Endodermal cell (in vitro differentiated cells): ENCODE results near the gene DBNL. TPM values are rescaled to one million over a fixed set of nuclear protein-coding genes. Genes with fewer than 3 reads are reported as not detected.

Experiments used
- DNase-seq: peaks from one replicate; pipeline ENCODE4 v3.0.0-alpha.2; 2017
- H3K27ac ChIP-seq: 2 replicates; pipeline ENCODE4 v1.5.1; 2013; ENCODE audit warnings: mild to moderate bottlenecking, low read depth, low read length, moderate library complexity
- H3K27me3 ChIP-seq: 2 replicates; pipeline ENCODE4 v1.6.1; 2013; ENCODE audit warnings: mild to moderate bottlenecking, low read length, moderate library complexity; ENCODE audit not compliant: insufficient read depth, control insufficient read depth, poor library complexity, severe bottlenecking
- H3K36me3 ChIP-seq: 2 replicates; pipeline ENCODE4 v1.7.0; 2013; ENCODE audit warnings: mild to moderate bottlenecking, low read length, moderate library complexity; ENCODE audit not compliant: control insufficient read depth, insufficient read depth
- H3K4me1 ChIP-seq: one replicate; pipeline ENCODE4 v1.7.0; 2013; ENCODE audit warnings: low read length; ENCODE audit not compliant: control insufficient read depth, insufficient read depth
- H3K4me3 ChIP-seq: 2 replicates; pipeline ENCODE4 v1.5.1; 2013; ENCODE audit warnings: mild to moderate bottlenecking, low read length, moderate library complexity
- H3K9ac ChIP-seq: 2 replicates; pipeline ENCODE4 v1.6.1; 2013; ENCODE audit warnings: mild to moderate bottlenecking, low read length, moderate library complexity; ENCODE audit not compliant: poor library complexity, severe bottlenecking; ENCODE audit errors: extremely low read depth
- H3K9me3 ChIP-seq: 2 replicates; pipeline ENCODE4 v1.6.1; 2013; ENCODE audit warnings: mild to moderate bottlenecking, low read length, moderate library complexity; ENCODE audit not compliant: control insufficient read depth
- H3K27ac Mint-ChIP-seq: 2 replicates; pipeline ENCODE4 v1.8.0; 2020; ENCODE audit warnings: mixed read lengths
- H3K27me3 Mint-ChIP-seq: 2 replicates; pipeline ENCODE4 v1.8.0; 2021; ENCODE audit warnings: mild to moderate bottlenecking, mixed read lengths; ENCODE audit not compliant: insufficient read depth
- H3K36me3 Mint-ChIP-seq: 2 replicates; pipeline ENCODE4 v1.8.0; 2020; ENCODE audit warnings: low read depth, mixed read lengths
- H3K4me1 Mint-ChIP-seq: 2 replicates; pipeline ENCODE4 v1.8.0; 2020; ENCODE audit warnings: mixed read lengths
- H3K4me3 Mint-ChIP-seq: 2 replicates; pipeline ENCODE4 v1.8.0; 2020; ENCODE audit warnings: mild to moderate bottlenecking, moderate library complexity, mixed read lengths
- H3K9me3 Mint-ChIP-seq: 2 replicates; pipeline ENCODE4 v1.8.0; 2020; ENCODE audit warnings: mild to moderate bottlenecking, mixed read lengths
- CTCF ChIP-seq: fragments of 200-600 bp; sonication (generic); conservative IDR thresholded peaks from 2 replicates; pipeline ENCODE4 v1.5.0; 2021; ENCODE audit warnings: antibody characterized with exemption, mild to moderate bottlenecking
- WGBS, 2 experiments: methylation state at CpG; one replicate each; pipeline versions ENCODE4 v1.1.5 to v1.1.7; 2013; ENCODE audit warnings: missing lambda C conversion rate in 2 of 2, mixed read lengths in 1 of 2; ENCODE audit not compliant: insufficient coverage in 1 of 2, insufficient read length in 1 of 2; 5-methylcytosine and 5-hydroxymethylcytosine counted together
- microRNA-seq: library from miRNA; unstranded; fragments of <30 nt; microRNA quantifications from one replicate; pipeline ENCODE4 v1.2.0, GENCODE V29; 2020; ENCODE audit warnings: borderline microRNAs expressed
- total RNA-seq, 2 donors: library from RNA; stranded (reverse); fragmentation: NEBNext Ultra II Directional in 1 of 2; extraction: Animal tissue kit (Norgen Biotek cat#: 25700) in 1 of 2; gene quantifications; 2 replicates in 1 of 2; 3 replicates in 1 of 2; pipeline ENCODE4 v1.2.1, GENCODE V29; 2021

The DBNL gene
- total RNA-seq, 2 donors from 2014 or later = 47.0 to 50.9 TPM

- Mint-ChIP-seq H3K4me3 (no peak overlapping the region), H3K27me3 (no peaks in the 10 kb centered on the region), H3K36me3 (peaks cover 40% of the 10 kb centered on the region), H3K27ac (no peak overlapping the region), H3K4me1 (no peaks in the 10 kb centered on the region), H3K9me3 (no peaks in the 10 kb centered on the region)
- H3K36me3 ChIP-seq = no peaks in the 10 kb centered on the region
- H3K4me3 ChIP-seq = no peak overlapping the region
- H3K4me1 ChIP-seq = no peaks in the 10 kb centered on the region
- H3K9me3 ChIP-seq = no peaks in the 10 kb centered on the region
- no peak overlapping the region for H3K9ac ChIP-seq
- no peak for DNase-seq
- no peaks in the 10 kb centered on the region for H3K27me3 ChIP-seq
- TF ChIP-seq CTCF = no peak
- no peak overlapping the region for H3K27ac ChIP-seq
- 89 to 90% methylated on average over 16 to 27 of the region's 27 CpGs for WGBS, 2 experiments
These were observed 66.5 kb downstream of the DBNL start for GRCh38 chr7:44110719-44111635.

Small RNA genes lying within 50 kb of the gene (microRNA-seq; reads per million reads assigned to microRNA genes)
- gene MIR6837 (not detected), gene MIR6838 (not detected)

Other genes starting within 250 kb of the DBNL start
- 10 to 100 TPM; 86.5 to 91.0 TPM for gene MRPS24, start 175.2 kb upstream of the DBNL start, total RNA-seq
- 10 to 100 TPM; 23.2 to 23.8 TPM for gene URGCP, start 138.1 kb upstream of the DBNL start, total RNA-seq
- gene UBE2D4, start 118.3 kb upstream of the DBNL start, total RNA-seq = 10 to 100 TPM in 1 of 2 donors, 1 to 10 TPM in 1; 10.0 to 10.7 TPM
- gene SPDYE1, start 46.8 kb upstream of the DBNL start, total RNA-seq = under 1 TPM in 1 of 2 donors, not detected in 1; 0.15 TPM
- 1 to 10 TPM; 1.2 to 1.3 TPM for gene PGAM2, start 20.9 kb downstream of the DBNL start, total RNA-seq
- gene POLM, start 37.8 kb downstream of the DBNL start, total RNA-seq = 10 to 100 TPM; 23.6 to 27.0 TPM
- 10 to 100 TPM; 55.2 to 65.8 TPM for gene AEBP1, start 59.6 kb downstream of the DBNL start, total RNA-seq
- gene POLD2, start 78.8 kb downstream of the DBNL start, total RNA-seq = 100 to 1,000 TPM; 127 to 141 TPM
- gene MYL7, start 96.6 kb downstream of the DBNL start, total RNA-seq = 100 to 1,000 TPM; 115 to 120 TPM
- gene GCK, start 144.7 kb downstream of the DBNL start, total RNA-seq = under 1 TPM; 0.29 to 0.48 TPM
- 100 to 1,000 TPM in 1 of 2 donors, 10 to 100 TPM in 1; 96.2 to 101 TPM for gene YKT6, start 156.3 kb downstream of the DBNL start, total RNA-seq